Activated T-cell treated with anti-CD3 and anti-CD28 coated beads, Interleukin-2, amount 50 U/mL, for 1 hour (primary cell): ENCODE results near the gene POLK.
A peak's percentile ranks its signal among the peaks of the same experiment; 100 is the strongest.
"Not testable (repeated sequence)": the region's sequence is repeated elsewhere in the genome, so short reads cannot be mapped to it uniquely, and the experiment has no call there.

Source experiments
- DNase-seq: peaks from one replicate; pipeline ENCODE4 v3.0.0-alpha.2; 2020

POLK gene

GRCh38 chr5:75511435-75512382 is at the start of gene POLK, which contains the start of gene CERT1:
Gene POLK (plus strand): TSS chr5:75511891.
Gene CERT1 (minus strand): TSS chr5:75511629. CDS start chr5:75511207, 422 bp downstream.
- DNase-seq = peak; percentile 88

GRCh38 chr5:75463726-75464125 is 48.0 kb upstream of the POLK start:
- no peak for DNase-seq

GRCh38 chr5:75465480-75465879 is 46.2 kb upstream of the POLK start:
- DNase-seq = no peak

- DNase-seq = no peak
These were observed 45.5 kb upstream of the POLK start for GRCh38 chr5:75466006-75466716.

GRCh38 chr5:75468593-75468992 is 43.1 kb upstream of the POLK start:
- DNase-seq = no peak

GRCh38 chr5:75469017-75469416 is 42.7 kb upstream of the POLK start:
- no peak for DNase-seq

GRCh38 chr5:75471193-75471592 is 40.5 kb upstream of the POLK start:
- DNase-seq = no peak

- DNase-seq = no peak
These were observed 38.7 kb upstream of the POLK start for GRCh38 chr5:75472973-75473372.

- DNase-seq = no peak
These were observed 38.2 kb upstream of the POLK start for GRCh38 chr5:75473463-75473862.

GRCh38 chr5:75475364-75475763 is 36.3 kb upstream of the POLK start:
- DNase-seq = no peak

GRCh38 chr5:75481024-75481423 is 30.7 kb upstream of the POLK start:
- DNase-seq = no peak

- no peak for DNase-seq
These were observed 29.2 kb upstream of the POLK start for GRCh38 chr5:75482482-75482881.

GRCh38 chr5:75484605-75485004 is 27.1 kb upstream of the POLK start:
- no peak for DNase-seq

- DNase-seq = not testable (repeated sequence)
These were observed 21.8 kb upstream of the POLK start for GRCh38 chr5:75489847-75490246.

GRCh38 chr5:75491621-75492020 is 20.1 kb upstream of the POLK start:
- no peak for DNase-seq

GRCh38 chr5:75496026-75496425 is 15.7 kb upstream of the POLK start:
- DNase-seq = no peak

GRCh38 chr5:75498208-75498777 is 13.4 kb upstream of the POLK start:
- DNase-seq = no peak

GRCh38 chr5:75498875-75499274 is 12.8 kb upstream of the POLK start:
- DNase-seq = not testable (repeated sequence)

GRCh38 chr5:75505112-75505511 is 6.6 kb upstream of the POLK start:
- not testable (repeated sequence) for DNase-seq

GRCh38 chr5:75507841-75508240 is 3.9 kb upstream of the POLK start:
- no peak for DNase-seq

GRCh38 chr5:75509546-75509945 is 2.1 kb upstream of the POLK start:
- no peak for DNase-seq

GRCh38 chr5:75509956-75510355 is 1.7 kb upstream of the POLK start:
- no peak for DNase-seq

GRCh38 chr5:75510417-75510835 is 1.3 kb upstream of the POLK start:
- no peak for DNase-seq
